ENCODE data around the gene CSNK1G1.

GRCh38 chr15:64245405-64245804 is 110.6 kb downstream of the CSNK1G1 start:
- no peak for TF ChIP-seq CTCF (IDR thresholded peaks at IDR 0.05)
- no peak for TF ChIP-seq POLR2A (IDR thresholded peaks at IDR 0.05)
